Mucosa of descending colon (tissue), 3 donors: Measurements from ENCODE around the gene RRP12. TPM values are rescaled to one million over a fixed set of nuclear protein-coding genes. Genes with fewer than 3 reads are reported as not detected.

Source experiments
- ATAC-seq: fragments of 200-7000 bp; cut with Tn5 transposase; one replicate; pipeline ENCODE4 v1.9.1; 2020; ENCODE audit warnings: mild to moderate bottlenecking, moderate library complexity
- DNase-seq, 3 donors: peaks; one replicate each; pipeline ENCODE4 v3.0.0-alpha.2; 2020
- H3K36me3 ChIP-seq: fragments of 200-600 bp; one replicate; pipeline ENCODE4 v1.8.0; 2021; ENCODE audit warnings: low read depth, mild to moderate bottlenecking
- H3K4me1 ChIP-seq: fragments of 200-600 bp; one replicate; pipeline ENCODE4 v1.8.0; 2021; ENCODE audit warnings: low read depth, mild to moderate bottlenecking
- H3K4me3 ChIP-seq: fragments of 200-600 bp; one replicate; pipeline ENCODE4 v1.8.0; 2021; ENCODE audit warnings: mild to moderate bottlenecking
- H3K9me3 ChIP-seq: fragments of 200-600 bp; one replicate; pipeline ENCODE4 v1.8.0; 2021; ENCODE audit warnings: mild to moderate bottlenecking
- CTCF ChIP-seq: fragments of 200-600 bp; IDR thresholded peaks from one replicate; pipeline ENCODE4 v1.8.0; 2022; ENCODE audit warnings: antibody characterized with exemption, mild to moderate bottlenecking
- intact Hi-C, 2 donors: fragments of 100-400 bp; cut with DNase I in 1 of 2; cut with micrococcal nuclease in 1 of 2; formaldehyde crosslinking; loops; one replicate each; pipeline versions ENCODE4 v1.11.0 to v1.11.1; 2022; cut with DNase I, micrococcal nuclease
- total RNA-seq, 3 donors: library from RNA; stranded (reverse); fragmentation: NEBNext Ultra II Directional in 2 of 3; extraction: Animal tissue kit (Norgen Biotek cat#: 25700) in 2 of 3; gene quantifications; one replicate each; pipeline versions ENCODE4 v1.2.1 to v1.2.4, GENCODE V29; 2021 to 2023
- donor health status: DM: no; HTN: no; CAD: no; lungs with moderate emphysema.
- donor health status: DM: no; HTN: no; CAD: no.
- donor health status: DM: no; HTN: yes; CAD: no.

The RRP12 gene
- total RNA-seq, 3 donors from 2014 or later, result 14.6 to 19.4 (median 16.9) TPM

GRCh38 chr10:97325754-97326153 lies 75.4 kb downstream of the RRP12 start:
- no peak for DNase-seq
- H3K36me3 ChIP-seq, result no peaks in the 10 kb centered on the region
- no peak for ATAC-seq
- H3K9me3 ChIP-seq, result no peaks in the 10 kb centered on the region
- intact Hi-C loops, result no loop called here
- H3K4me3 ChIP-seq, result no peak overlapping the region
- H3K4me1 ChIP-seq, result peaks cover 47% of the 10 kb centered on the region
- no peak for TF ChIP-seq CTCF

GRCh38 chr10:97323501-97323900 lies 77.6 kb downstream of the RRP12 start:
- intact Hi-C loops, result no loop called here
- Histone ChIP-seq H3K4me1 (peaks cover 30% of the 10 kb centered on the region), H3K9me3 (no peaks in the 10 kb centered on the region), H3K36me3 (no peaks in the 10 kb centered on the region), H3K4me3 (no peak overlapping the region)
- ATAC-seq (no peak), DNase-seq (no peak)
- no peak for TF ChIP-seq CTCF

GRCh38 chr10:97321804-97322190 lies 79.3 kb downstream of the RRP12 start:
- Histone ChIP-seq H3K4me1 (peaks cover 14% of the 10 kb centered on the region), H3K36me3 (no peaks in the 10 kb centered on the region), H3K4me3 (no peak overlapping the region), H3K9me3 (no peaks in the 10 kb centered on the region)
- DNase-seq (no peak), ATAC-seq (no peak)
- intact Hi-C loops, result no loop called here
- TF ChIP-seq CTCF, result no peak

- TF ChIP-seq CTCF, result no peak
- peak; percentile 52 to 67 (median 61) for DNase-seq
- Histone ChIP-seq H3K4me3 (no peak overlapping the region), H3K36me3 (no peaks in the 10 kb centered on the region), H3K9me3 (no peaks in the 10 kb centered on the region), H3K4me1 (peaks cover 12% of the 10 kb centered on the region)
- intact Hi-C loops, result no loop called here
- no peak for ATAC-seq
Measured at GRCh38 chr10:97321032-97321803, 79.9 kb downstream of the RRP12 start.

- DNase-seq (peak; percentile 37 to 72 (median 61)), ATAC-seq (no peak)
- Histone ChIP-seq H3K4me3 (no peak overlapping the region), H3K36me3 (no peaks in the 10 kb centered on the region), H3K4me1 (peaks cover 12% of the 10 kb centered on the region), H3K9me3 (no peaks in the 10 kb centered on the region)
- no peak for TF ChIP-seq CTCF
- intact Hi-C loops, result no loop called here
Measured at GRCh38 chr10:97320480-97321031, 80.6 kb downstream of the RRP12 start.
